Measurements from ENCODE around the gene CCT7. TPM values are rescaled to one million over a fixed set of nuclear protein-coding genes. Genes with fewer than 3 reads are reported as not detected.

Gene CCT7
- total and polyA plus RNA-seq, 7 donors, result 121 to 197 (median 173) TPM

DNA sequence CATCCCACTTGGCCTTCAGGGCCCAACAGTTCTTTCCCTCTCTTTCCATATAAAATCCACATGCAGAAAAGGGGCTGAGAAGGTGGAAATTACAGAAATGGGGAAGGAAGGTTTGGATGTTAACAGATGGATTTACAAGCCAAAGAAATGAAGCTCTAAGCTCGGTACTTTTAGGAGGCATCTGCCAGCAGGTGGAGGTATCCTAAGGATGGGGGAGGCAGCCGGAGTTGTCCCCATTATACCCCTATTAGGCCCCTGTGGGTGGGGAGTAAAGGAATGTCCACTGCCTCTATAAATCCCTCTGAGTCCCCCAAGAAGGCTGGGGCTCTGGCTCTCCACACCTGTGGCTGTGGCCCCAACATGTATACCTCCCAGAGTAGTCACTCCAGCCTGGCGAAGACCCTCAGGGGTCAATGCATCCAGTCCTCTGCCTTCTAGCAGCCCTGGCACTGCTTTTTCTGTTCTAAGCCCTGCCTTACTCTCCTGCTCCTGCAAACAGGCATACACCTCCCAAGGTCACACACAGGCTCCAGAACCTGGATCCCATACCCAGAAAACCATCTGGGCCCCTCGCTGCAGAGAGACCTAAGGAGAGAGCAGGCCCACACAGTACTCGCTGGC lies 48.9 kb downstream of the CCT7 start:
- Histone ChIP-seq H3K4me1 (peaks cover 0 to 23% (median 18%) of the 10 kb centered on the region in 4 donors), H3K9me3 (no peaks in the 10 kb centered on the region), H3K27ac (no peak overlapping the region), H3K36me3 (no peaks in the 10 kb centered on the region), H3K27me3 (peaks cover 0 to 42% (median 14%) of the 10 kb centered on the region in 3 donors), H3K4me3 (peak overlapping the region in 1 of 4 donors; percentile 78)
- TF ChIP-seq POLR2AphosphoS5 (IDR thresholded peaks at IDR 0.05), result no peak
- TF ChIP-seq EP300 (IDR thresholded peaks at IDR 0.05), result no peak
- TF ChIP-seq POLR2A (IDR thresholded peaks at IDR 0.05), result no peak
- TF ChIP-seq, protein P1, sequence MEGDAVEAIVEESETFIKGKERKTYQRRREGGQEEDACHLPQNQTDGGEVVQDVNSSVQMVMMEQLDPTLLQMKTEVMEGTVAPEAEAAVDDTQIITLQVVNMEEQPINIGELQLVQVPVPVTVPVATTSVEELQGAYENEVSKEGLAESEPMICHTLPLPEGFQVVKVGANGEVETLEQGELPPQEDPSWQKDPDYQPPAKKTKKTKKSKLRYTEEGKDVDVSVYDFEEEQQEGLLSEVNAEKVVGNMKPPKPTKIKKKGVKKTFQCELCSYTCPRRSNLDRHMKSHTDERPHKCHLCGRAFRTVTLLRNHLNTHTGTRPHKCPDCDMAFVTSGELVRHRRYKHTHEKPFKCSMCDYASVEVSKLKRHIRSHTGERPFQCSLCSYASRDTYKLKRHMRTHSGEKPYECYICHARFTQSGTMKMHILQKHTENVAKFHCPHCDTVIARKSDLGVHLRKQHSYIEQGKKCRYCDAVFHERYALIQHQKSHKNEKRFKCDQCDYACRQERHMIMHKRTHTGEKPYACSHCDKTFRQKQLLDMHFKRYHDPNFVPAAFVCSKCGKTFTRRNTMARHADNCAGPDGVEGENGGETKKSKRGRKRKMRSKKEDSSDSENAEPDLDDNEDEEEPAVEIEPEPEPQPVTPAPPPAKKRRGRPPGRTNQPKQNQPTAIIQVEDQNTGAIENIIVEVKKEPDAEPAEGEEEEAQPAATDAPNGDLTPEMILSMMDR (IDR thresholded peaks at IDR 0.05), result no peak
- intact Hi-C loops (cut with DNase I), result no loop called here
- DNase-seq, result no peak
- 59 to 66% methylated on average over 5 of the region's 5 CpGs for WGBS, 2 donors

GRCh38 chr2:73283545-73284295 lies 49.6 kb downstream of the CCT7 start:
- Histone ChIP-seq H3K4me3 (peak overlapping the region; percentile 46 to 78 (median 62)), H3K9me3 (no peaks in the 10 kb centered on the region), H3K27ac (no peak overlapping the region), H3K27me3 (peaks cover 0 to 46% (median 14%) of the 10 kb centered on the region in 3 donors), H3K36me3 (no peaks in the 10 kb centered on the region), H3K4me1 (peaks cover 0 to 23% (median 18%) of the 10 kb centered on the region in 4 donors)
- TF ChIP-seq POLR2AphosphoS5 (IDR thresholded peaks at IDR 0.05) (no peak), EP300 (IDR thresholded peaks at IDR 0.05) (no peak), POLR2A (IDR thresholded peaks at IDR 0.05) (no peak)
- TF ChIP-seq, protein P1 (IDR thresholded peaks at IDR 0.05), result no peak
- WGBS, 2 donors, result 6% methylated on average over 43 of the region's 43 CpGs
- intact Hi-C loops (cut with DNase I), result no loop called here
- no peak for DNase-seq

- peaks cover 0 to 54% (median 14%) of the 10 kb centered on the region in 3 donors for H3K27me3 ChIP-seq
- 1 to 3% methylated on average over 69 of the region's 69 CpGs for WGBS, 2 donors
Measured at GRCh38 chr2:73284296-73285158, 50.4 kb downstream of the CCT7 start, which contains the start of gene FBXO41. TSS of gene FBXO41 (minus strand) at chr2:73284478. CDS start at chr2:73269630, 14,848 bp downstream.

GRCh38 chr2:73285159-73285739 lies 51.1 kb downstream of the CCT7 start:
- no peak for DNase-seq
- intact Hi-C loops (cut with DNase I), result no loop called here
- Histone ChIP-seq H3K4me1 (peaks cover 0 to 23% (median 18%) of the 10 kb centered on the region in 4 donors), H3K4me3 (peak overlapping the region in 3 of 4 donors; percentile 55 to 78 (median 69)), H3K36me3 (no peaks in the 10 kb centered on the region), H3K27ac (no peak overlapping the region), H3K27me3 (peaks cover 0 to 61% (median 14%) of the 10 kb centered on the region in 3 donors), H3K9me3 (no peaks in the 10 kb centered on the region)
- TF ChIP-seq POLR2AphosphoS5 (IDR thresholded peaks at IDR 0.05) (no peak), EP300 (IDR thresholded peaks at IDR 0.05) (no peak), POLR2A (IDR thresholded peaks at IDR 0.05) (no peak)
- TF ChIP-seq, protein P1 (IDR thresholded peaks at IDR 0.05), result no peak
- WGBS, 2 donors, result 31 to 60% methylated on average over 5 of the region's 5 CpGs

More at GRCh38 chr2:73284296-73285158, 50.4 kb downstream of the CCT7 start, which contains the start of gene FBXO41:
- H3K9me3 ChIP-seq, result no peaks in the 10 kb centered on the region
- no peaks in the 10 kb centered on the region for H3K36me3 ChIP-seq
- intact Hi-C loops (cut with DNase I), result no loop called here
- peaks cover 0 to 23% (median 18%) of the 10 kb centered on the region in 4 donors for H3K4me1 ChIP-seq
- peak within 1 kb of the TSS; percentile 46 to 78 (median 62) for H3K4me3 ChIP-seq
- peak; percentile 71 for DNase-seq
- TF ChIP-seq POLR2A (IDR thresholded peaks at IDR 0.05) (no peak), EP300 (IDR thresholded peaks at IDR 0.05) (no peak), POLR2AphosphoS5 (IDR thresholded peaks at IDR 0.05) (no peak)
- TF ChIP-seq, protein P1 (IDR thresholded peaks at IDR 0.05), result no peak
- H3K27ac ChIP-seq, result no peak within 1 kb of the TSS
